H1 (cell line): ENCODE measurements around the gene CACNA1B. TPM values are rescaled to one million over a fixed set of nuclear protein-coding genes. Genes with fewer than 3 reads are reported as not detected.

Source experiments
- CTCF ChIA-PET: fragments of 300-600 bp; sonication (Branson Sonifier 250); formaldehyde crosslinking; loops from one replicate; lab custom pipeline; 2021; ENCODE audit not compliant: partially characterized antibody; lab: Charles Lee
- POLR2A ChIA-PET: fragments of 300-600 bp; sonication (Branson Sonifier 250); formaldehyde crosslinking; loops from one replicate; lab custom pipeline; 2021; ENCODE audit warnings: inconsistent platforms; ENCODE audit not compliant: partially characterized antibody; lab: Charles Lee
- DNase-seq, 2 experiments: peaks; one replicate each; pipeline versions ENCODE4 v3.0.0 to v3.0.0-alpha.2; 2010 to 2022; ENCODE audit warnings: low spot score in 2 of 2, low read depth in 1 of 2, mixed read lengths in 1 of 2
- FAIRE-seq: peaks from 2 replicates; lab custom pipeline; 2011; peaks lifted over from hg19 to GRCh38; lab: Jason Lieb, UNC
- H2AFZ ChIP-seq: 2 replicates; pipeline ENCODE4 v1.8.1; 2012; ENCODE audit warnings: low read length, inconsistent platforms
- H2AK5ac ChIP-seq: 2 replicates; pipeline ENCODE4 v1.6.1; 2013; ENCODE audit warnings: low read depth, low read length
- H2BK120ac ChIP-seq: replicated peaks from 2 replicates; pipeline ENCODE3; 2013; ENCODE audit warnings: low read depth, low read length, inconsistent platforms
- H2BK12ac ChIP-seq: 2 replicates; pipeline ENCODE4 v1.6.1; 2013; ENCODE audit warnings: low read depth, low read length
- H2BK15ac ChIP-seq: 2 replicates; pipeline ENCODE4 v1.6.1; 2013; ENCODE audit warnings: low read length
- H2BK20ac ChIP-seq: 2 replicates; pipeline ENCODE4 v1.6.1; 2013; ENCODE audit warnings: low read length
- H2BK5ac ChIP-seq: 2 replicates; pipeline ENCODE4 v1.6.1; 2013; ENCODE audit warnings: low read depth, low read length
- H3K14ac ChIP-seq: 2 replicates; pipeline ENCODE4 v1.6.1; 2013; ENCODE audit warnings: inconsistent platforms; ENCODE audit not compliant: insufficient read length
- H3K18ac ChIP-seq: 2 replicates; pipeline ENCODE4 v1.6.1; 2013; ENCODE audit warnings: low read length; ENCODE audit errors: extremely low read depth
- H3K23ac ChIP-seq: 2 replicates; pipeline ENCODE4 v1.6.1; 2013; ENCODE audit warnings: inconsistent platforms; ENCODE audit not compliant: insufficient read length
- H3K23me2 ChIP-seq: 2 replicates; pipeline ENCODE4 v1.6.1; 2013; ENCODE audit warnings: low read depth, low read length
- H3K27ac ChIP-seq: 2 replicates; pipeline ENCODE4 v1.6.1; 2011; ENCODE audit warnings: low read depth, low read length, inconsistent platforms
- H3K27me3 ChIP-seq, 4 experiments: replicated peaks in 1 of 4; 1 replicate in 1 of 4; 2 replicates in 3 of 4; pipeline versions ENCODE4 v1.6.1 to v1.8.1; 2011 to 2013; ENCODE audit warnings: low read length in 3 of 4, mild to moderate bottlenecking in 3 of 4, inconsistent platforms in 2 of 4, mixed read lengths in 2 of 4, moderate library complexity in 1 of 4; ENCODE audit not compliant: control insufficient read depth in 3 of 4, insufficient read depth in 3 of 4; ENCODE audit errors: extremely low read depth in 1 of 4
- H3K36me3 ChIP-seq, 4 experiments: 2 replicates each; pipeline versions ENCODE4 v1.6.1 to v1.8.1; 2011 to 2013; ENCODE audit warnings: mild to moderate bottlenecking in 4 of 4, low read length in 3 of 4, moderate library complexity in 2 of 4, control low read depth in 1 of 4, inconsistent platforms in 1 of 4; ENCODE audit not compliant: insufficient read depth in 4 of 4, control insufficient read depth in 2 of 4
- H3K4ac ChIP-seq: replicated peaks from 2 replicates; pipeline ENCODE3; 2013; ENCODE audit warnings: low read length, low read depth, mixed read lengths, inconsistent platforms; ENCODE audit not compliant: insufficient read length
- H3K4me1 ChIP-seq, 4 experiments: replicated peaks in 1 of 4; 1 replicate in 1 of 4; 2 replicates in 3 of 4; pipeline versions ENCODE4 v1.6.1 to v1.8.1; 2011 to 2013; ENCODE audit warnings: low read length in 3 of 4, inconsistent platforms in 2 of 4, mixed read lengths in 1 of 4; ENCODE audit not compliant: insufficient read depth in 4 of 4, control insufficient read depth in 3 of 4
- H3K4me2 ChIP-seq, 2 experiments: 2 replicates each; pipeline versions ENCODE4 v1.6.1 to v1.8.1; 2011 to 2013; ENCODE audit warnings: low read depth in 2 of 2, low read length in 2 of 2, control low read depth in 1 of 2, inconsistent platforms in 1 of 2, mild to moderate bottlenecking in 1 of 2; ENCODE audit not compliant: insufficient read depth in 1 of 2
- H3K4me3 ChIP-seq, 4 experiments: fragments of 200-600, 300-600 bp in 1 of 4; sonication (generic), shearing (Covaris generic), sonication (Bioruptor Twin) in 1 of 4; 2 replicates each; pipeline versions ENCODE4 v1.5.1 to v1.8.1; 2011 to 2016; ENCODE audit warnings: low read length in 4 of 4, low read depth in 3 of 4, control low read depth in 2 of 4, inconsistent platforms in 2 of 4, mild to moderate bottlenecking in 2 of 4, mixed read lengths in 1 of 4, moderate library complexity in 1 of 4; ENCODE audit not compliant: insufficient read depth in 2 of 4; ENCODE audit errors: extremely low read depth in 1 of 4
- H3K56ac ChIP-seq: replicated peaks from 2 replicates; pipeline ENCODE3; 2013; ENCODE audit warnings: low read depth, mild to moderate bottlenecking, mixed read lengths, low read length, inconsistent platforms; ENCODE audit not compliant: insufficient read length
- H3K79me1 ChIP-seq: 2 replicates; pipeline ENCODE4 v1.6.1; 2013; ENCODE audit warnings: low read depth, low read length, control low read depth
- H3K79me2 ChIP-seq, 2 experiments: 2 replicates each; pipeline versions ENCODE4 v1.6.1 to v1.8.1; 2012 to 2013; ENCODE audit warnings: low read length in 2 of 2, mild to moderate bottlenecking in 2 of 2, inconsistent platforms in 1 of 2; ENCODE audit not compliant: insufficient read depth in 2 of 2, control insufficient read depth in 1 of 2
- H3K9ac ChIP-seq, 4 experiments: replicated peaks in 1 of 4; 1 replicate in 1 of 4; 2 replicates in 3 of 4; pipeline versions ENCODE4 v1.6.1 to v1.8.1; 2011 to 2013; ENCODE audit warnings: low read depth in 3 of 4, low read length in 3 of 4, control low read depth in 2 of 4, mild to moderate bottlenecking in 2 of 4, moderate library complexity in 2 of 4, inconsistent platforms in 1 of 4; ENCODE audit errors: extremely low read depth in 1 of 4
- H3K9me3 ChIP-seq, 2 experiments: 2 replicates each; pipeline versions ENCODE4 v1.6.1 to v1.8.1; 2012 to 2013; ENCODE audit warnings: mild to moderate bottlenecking in 2 of 2, moderate library complexity in 2 of 2, control low read depth in 1 of 2, inconsistent platforms in 1 of 2, low read depth in 1 of 2, low read length in 1 of 2, mixed read lengths in 1 of 2; ENCODE audit not compliant: insufficient read depth in 2 of 2
- H4K20me1 ChIP-seq, 2 experiments: replicated peaks in 1 of 2; 2 replicates each; pipeline versions ENCODE3 to v1.8.1; 2011 to 2013; ENCODE audit warnings: inconsistent platforms in 2 of 2, low read length in 2 of 2, mild to moderate bottlenecking in 1 of 2; ENCODE audit not compliant: insufficient read depth in 2 of 2, control insufficient read depth in 1 of 2
- H4K5ac ChIP-seq: 2 replicates; pipeline ENCODE4 v1.6.1; 2013; ENCODE audit warnings: low read length, low read depth, mixed read lengths, inconsistent platforms; ENCODE audit not compliant: insufficient read length
- H4K8ac ChIP-seq: 2 replicates; pipeline ENCODE4 v1.8.0; 2013; ENCODE audit warnings: mild to moderate bottlenecking, moderate library complexity, low read length, inconsistent platforms; ENCODE audit not compliant: insufficient read depth; ENCODE audit errors: extremely low read depth
- H4K91ac ChIP-seq: replicated peaks from 2 replicates; pipeline ENCODE3; 2013; ENCODE audit warnings: low read length, mixed read lengths, inconsistent platforms; ENCODE audit not compliant: insufficient read length
- CEBPB ChIP-seq: IDR thresholded peaks from 2 replicates; pipeline ENCODE4 v1.6.1; 2012; ENCODE audit warnings: low read depth, low read length
- RNF2 ChIP-seq: fragments of 200-900, 300-1000 bp; sonication (generic); IDR thresholded peaks from 2 replicates; pipeline ENCODE4 v1.7.1; 2016; ENCODE audit warnings: borderline replicate concordance, low read depth, mild to moderate bottlenecking, antibody characterized with exemption, low read length; ENCODE audit not compliant: poor library complexity, severe bottlenecking; ENCODE audit errors: missing control alignments
- ZNF274 ChIP-seq: IDR thresholded peaks from 2 replicates; pipeline ENCODE4 v1.7.0; 2012; ENCODE audit warnings: low read length, borderline replicate concordance; ENCODE audit errors: extremely low read depth
- WGBS, 2 experiments: shearing (Covaris generic) in 1 of 2; methylation state at CpG; one replicate each; pipeline versions ENCODE4 v1.1.6 to v1.1.7; 2013 to 2015; ENCODE audit warnings: low lambda C conversion rate in 2 of 2, mixed read lengths in 2 of 2, inconsistent platforms in 1 of 2, low coverage in 1 of 2, missing lambda C conversion rate in 1 of 2; ENCODE audit not compliant: insufficient replicate concordance in 2 of 2, insufficient coverage in 1 of 2, insufficient read length in 1 of 2; ENCODE audit errors: extremely low coverage in 1 of 2, missing lambda C conversion rate in 1 of 2; 5-methylcytosine and 5-hydroxymethylcytosine counted together
- polyA plus RNA-seq, 7 experiments: library from polyadenylated mRNA; depleted of rRNA in 3 of 7; stranded (reverse) in 5 of 7; unstranded in 2 of 7; fragments of >200 nt in 5 of 7; fragments of 200-250 nt in 2 of 7; gene quantifications; 1 replicate in 5 of 7; 2 replicates in 1 of 7; 4 replicates in 1 of 7; pipeline versions ENCODE4 v1.2.1 to v1.2.3, GENCODE V29; 2011 to 2013; ENCODE audit warnings: missing spikeins in 2 of 7, mixed read lengths in 2 of 7
- total RNA-seq: library from RNA; stranded (reverse); fragmentation: NEBNext Ultra II Directional; extraction: Animal tissue kit (Norgen Biotek cat#: 25700); gene quantifications from 2 replicates; pipeline ENCODE4 v1.2.1, GENCODE V29; 2021

CACNA1B gene
- total and polyA plus RNA-seq, 2 of the 8 experiments (the other 6 are each of a cell fraction or from before 2014, with no cell fraction given), result 1.5 to 5.7 TPM

DNA sequence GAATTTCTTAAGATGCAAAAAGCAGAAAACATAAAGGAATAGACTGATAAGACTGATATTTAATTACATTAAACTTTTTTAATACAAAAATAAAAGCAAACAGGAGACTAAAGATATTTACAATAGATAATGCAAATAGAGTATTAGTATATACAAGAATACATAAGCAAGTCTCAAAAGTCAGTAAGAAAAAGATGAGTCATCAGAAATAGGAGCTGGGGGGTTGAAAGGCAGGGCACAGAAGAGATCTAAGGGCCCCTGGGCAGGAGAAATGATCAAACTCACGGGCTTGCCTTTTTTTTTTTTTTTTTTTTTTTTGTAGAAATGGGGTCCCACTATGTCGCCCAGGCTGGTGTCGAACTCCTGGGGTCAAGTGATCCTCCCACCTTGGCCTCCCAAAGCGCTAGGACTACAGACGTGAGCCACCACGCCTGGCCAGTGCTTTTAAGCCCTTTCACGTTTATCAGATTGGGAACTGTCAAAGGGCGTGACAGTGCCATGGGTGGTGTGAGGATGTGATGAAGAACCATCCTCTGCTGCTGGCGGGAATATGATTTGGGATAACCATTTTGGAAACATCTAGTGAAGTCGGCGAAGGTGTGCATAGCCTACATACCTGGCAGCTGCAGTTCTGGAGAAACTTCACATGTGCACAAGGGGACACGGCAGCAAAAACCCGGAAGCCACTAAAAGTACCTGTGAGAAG lies 126.1 kb downstream of the CACNA1B start:
- Histone ChIP-seq H2BK5ac (no peak overlapping the region), H3K4me2 (no peak overlapping the region), H3K23me2 (no peaks in the 10 kb centered on the region), H3K56ac (no peak overlapping the region), H3K9me3 (peaks cover 4 to 36% of the 10 kb centered on the region in 2 experiments), H3K23ac (no peak overlapping the region), H3K4me1 (no peaks in the 10 kb centered on the region), H3K36me3 (no peaks in the 10 kb centered on the region), H3K14ac (no peak overlapping the region), H3K9ac (no peak overlapping the region), H3K79me2 (no peaks in the 10 kb centered on the region), H4K20me1 (peaks cover 0 to 4% of the 10 kb centered on the region in 2 experiments), H3K27me3 (no peaks in the 10 kb centered on the region), H3K4ac (no peak overlapping the region), H2BK20ac (no peak overlapping the region), H2AFZ (no peak overlapping the region), H3K4me3 (no peak overlapping the region), H4K5ac (no peak overlapping the region), H2BK120ac (no peak overlapping the region), H2BK15ac (no peak overlapping the region), H3K79me1 (no peaks in the 10 kb centered on the region), H2BK12ac (no peak overlapping the region), H3K18ac (no peak overlapping the region), H4K8ac (no peak overlapping the region), H2AK5ac (no peak overlapping the region), H4K91ac (no peak overlapping the region), H3K27ac (no peak overlapping the region)
- 87% methylated on average over 11 of the region's 13 CpGs; no CpG with 5 or more reads in 1 of the 2 experiments for WGBS, 2 experiments
- CTCF ChIA-PET, result no interaction called here
- POLR2A ChIA-PET, result interaction anchor here (0.7 kb wide), 1 partner anchor 58 kb away, joined by 3 read pairs; no protein-coding TSS in a partner anchor
- FAIRE-seq (no peak), DNase-seq (no peak)
- TF ChIP-seq ZNF274, result no peak
- TF ChIP-seq RNF2, result no peak
- TF ChIP-seq CEBPB, result no peak
